Measurements from ENCODE around the gene MAP7D2.

Gene MAP7D2

DNA sequence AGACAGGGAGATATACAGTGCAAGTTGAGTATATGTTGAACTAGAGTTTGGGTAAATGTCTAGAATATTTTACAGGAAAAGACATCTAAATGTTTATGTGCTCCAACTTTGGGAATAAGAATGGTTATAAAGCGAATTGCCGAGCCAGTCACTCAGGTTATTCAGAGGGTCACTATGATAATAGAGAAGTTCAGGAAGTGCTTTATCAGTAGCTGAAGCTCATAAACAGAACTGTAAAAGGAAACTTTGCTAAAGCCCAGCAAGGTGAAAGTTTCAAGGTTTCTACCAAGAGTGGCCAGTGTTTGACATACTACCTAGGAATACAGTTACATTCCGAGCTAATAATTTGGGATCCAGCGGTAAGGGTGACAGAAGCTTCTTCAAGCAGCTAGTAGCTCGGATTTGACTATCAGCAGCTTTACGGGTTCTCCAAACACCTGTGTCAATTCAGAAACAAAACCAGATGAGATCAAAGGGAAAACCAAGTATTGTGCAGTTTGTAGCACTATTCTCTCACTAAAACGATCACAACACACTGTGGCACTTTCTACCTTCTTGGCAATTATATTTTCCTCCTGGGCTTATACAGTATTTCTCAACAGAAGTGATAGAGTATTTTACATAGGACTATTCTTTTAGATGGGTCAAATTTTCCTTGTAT lies 108.6 kb downstream of the MAP7D2 start:
- TF ChIP-seq ZNF155 (tag by site-specific recombination; IDR thresholded peaks at IDR 0.05) (no peak), ZNF16 (tag by site-specific recombination; IDR thresholded peaks at IDR 0.05; ENCODE audit: low read depth) (no peak), ZSCAN4 (tag by site-specific recombination; IDR thresholded peaks at IDR 0.05) (no peak), ZBTB6 (tag by site-specific recombination; IDR thresholded peaks at IDR 0.05) (no peak), SCRT1 (tag by site-specific recombination; IDR thresholded peaks at IDR 0.05; ENCODE audit: borderline replicate concordance) (no peak), ZNF2 (tag by site-specific recombination; IDR thresholded peaks at IDR 0.05) (no peak), ELK4 (IDR thresholded peaks at IDR 0.05; ENCODE audit: borderline replicate concordance, low read depth, low read length) (no peak), SALL2 (tag by site-specific recombination; IDR thresholded peaks at IDR 0.05; ENCODE audit: borderline replicate concordance) (no peak), ZIC2 (tag by site-specific recombination; IDR thresholded peaks at IDR 0.05) (no peak), ZNF10 (tag by site-specific recombination; IDR thresholded peaks at IDR 0.05) (no peak), ZNF148 (tag by site-specific recombination; IDR thresholded peaks at IDR 0.05; ENCODE audit: borderline replicate concordance) (no peak), REPIN1 (tag by site-specific recombination; IDR thresholded peaks at IDR 0.05; ENCODE audit: low read depth) (no peak), ZNF26 (tag by site-specific recombination; IDR thresholded peaks at IDR 0.05) (no peak)
- TF ChIP-seq, protein P1, sequence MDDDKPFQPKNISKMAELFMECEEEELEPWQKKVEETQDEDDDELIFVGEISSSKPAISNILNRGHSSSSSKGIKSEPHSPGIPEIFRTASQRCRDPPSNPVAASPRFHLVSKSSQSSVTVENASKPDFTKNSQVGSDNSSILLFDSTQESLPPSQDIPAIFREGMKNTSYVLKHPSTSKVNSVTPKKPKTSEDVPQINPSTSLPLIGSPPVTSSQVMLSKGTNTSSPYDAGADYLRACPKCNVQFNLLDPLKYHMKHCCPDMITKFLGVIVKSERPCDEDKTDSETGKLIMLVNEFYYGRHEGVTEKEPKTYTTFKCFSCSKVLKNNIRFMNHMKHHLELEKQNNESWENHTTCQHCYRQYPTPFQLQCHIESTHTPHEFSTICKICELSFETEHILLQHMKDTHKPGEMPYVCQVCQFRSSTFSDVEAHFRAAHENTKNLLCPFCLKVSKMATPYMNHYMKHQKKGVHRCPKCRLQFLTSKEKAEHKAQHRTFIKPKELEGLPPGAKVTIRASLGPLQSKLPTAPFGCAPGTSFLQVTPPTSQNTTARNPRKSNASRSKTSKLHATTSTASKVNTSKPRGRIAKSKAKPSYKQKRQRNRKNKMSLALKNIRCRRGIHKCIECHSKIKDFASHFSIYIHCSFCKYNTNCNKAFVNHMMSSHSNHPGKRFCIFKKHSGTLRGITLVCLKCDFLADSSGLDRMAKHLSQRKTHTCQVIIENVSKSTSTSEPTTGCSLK (tag by site-specific recombination; IDR thresholded peaks at IDR 0.05) = no peak
- TF ChIP-seq, protein P2, sequence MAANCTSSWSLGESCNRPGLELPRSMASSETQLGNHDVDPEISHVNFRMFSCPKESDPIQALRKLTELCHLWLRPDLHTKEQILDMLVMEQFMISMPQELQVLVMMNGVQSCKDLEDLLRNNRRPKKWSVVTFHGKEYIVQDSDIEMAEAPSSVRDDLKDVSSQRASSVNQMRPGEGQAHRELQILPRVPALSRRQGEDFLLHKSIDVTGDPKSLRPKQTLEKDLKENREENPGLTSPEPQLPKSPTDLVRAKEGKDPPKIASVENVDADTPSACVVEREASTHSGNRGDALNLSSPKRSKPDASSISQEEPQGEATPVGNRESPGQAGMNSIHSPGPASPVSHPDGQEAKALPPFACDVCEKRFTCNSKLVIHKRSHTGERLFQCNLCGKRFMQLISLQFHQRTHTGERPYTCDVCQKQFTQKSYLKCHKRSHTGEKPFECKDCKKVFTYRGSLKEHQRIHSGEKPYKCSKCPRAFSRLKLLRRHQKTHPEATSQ (tag by site-specific recombination; IDR thresholded peaks at IDR 0.05) = no peak
- ChIA-PET POLR2A (no interaction called here), CTCF (interaction anchor here (0.5 kb wide), 1 partner anchor 463 kb away, joined by 3 read pairs; no protein-coding TSS in a partner anchor)
- Histone ChIP-seq H3K4me3 (ENCODE audit: low read depth, low read length) (no peak overlapping the region), H3K9me3 (ENCODE audit: control insufficient read depth, insufficient read depth, low read depth, low read length) (no peaks in the 10 kb centered on the region), H3K36me3 (ENCODE audit: control insufficient read depth in 2 of 2, insufficient read depth in 1 of 2, low read length in 2 of 2) (no peaks in the 10 kb centered on the region), H3K27ac (ENCODE audit: extremely low read depth, low read depth, low read length) (no peak overlapping the region), H3K4me1 (ENCODE audit: control insufficient read depth, insufficient read depth, low read length) (peaks cover 3% of the 10 kb centered on the region; the same call in 1 of the 2 replicates)
